ENCODE results near the gene PIKFYVE. TPM values are rescaled to one million over a fixed set of nuclear protein-coding genes. Genes with fewer than 3 reads are reported as not detected.

The PIKFYVE gene
- total RNA-seq, 1 experiment from 2014 or later = 27.2 TPM

DNA sequence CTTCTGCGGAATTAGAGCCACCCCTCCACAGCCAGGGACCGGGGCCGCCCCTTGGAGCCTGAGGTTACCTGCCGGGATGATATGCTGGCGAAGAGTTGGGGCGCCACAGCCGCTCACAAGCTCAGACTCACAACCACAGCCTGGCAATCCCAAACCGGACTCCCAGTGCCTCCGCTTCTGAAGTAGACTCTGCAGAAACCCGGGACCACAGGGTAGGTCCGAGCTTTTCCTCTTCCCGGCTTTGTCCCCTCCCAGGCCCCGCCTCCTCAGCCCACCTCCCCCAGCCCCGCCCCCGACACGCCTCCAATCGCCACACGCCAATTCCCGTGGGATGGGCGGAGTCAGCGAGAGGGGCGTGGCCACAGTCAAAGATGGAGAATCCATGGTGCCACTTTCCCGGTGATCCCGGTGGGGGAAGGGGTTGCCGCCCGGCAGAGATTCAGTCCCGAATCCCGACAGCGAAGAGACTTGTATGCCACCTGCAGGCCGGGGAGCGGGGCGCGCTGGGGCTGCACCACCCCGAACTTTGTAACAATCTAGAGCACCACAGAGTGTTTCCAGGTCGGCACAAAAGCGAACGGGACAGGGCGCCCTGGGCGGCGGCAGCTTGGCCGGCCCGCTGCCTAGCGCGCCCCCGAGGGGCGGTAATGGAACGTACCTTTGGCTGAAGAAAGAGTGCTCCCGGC, 11.0 kb upstream of the PIKFYVE start, which contains the start of gene IDH1:
Gene IDH1, minus strand, starts transcription at position 201 of the 686 bp plus-strand sequence. CDS start 3,520 bp downstream, outside the sequence.
- H3K4ac ChIP-seq (ENCODE audit: low read depth, low read length) = no peak within 1 kb of the TSS
- no peaks in the 10 kb centered on the region; the same call in 1 of the 2 replicates for H3K27me3 Mint-ChIP-seq (ENCODE audit: low read depth)
- peak within 1 kb of the TSS; percentile 89 for H3K9ac ChIP-seq (ENCODE audit: extremely low read depth, insufficient read length, low read length)
- H3K23ac ChIP-seq (ENCODE audit: insufficient read length, low read depth, low read length) = no peak within 1 kb of the TSS
- no peaks in the 10 kb centered on the region for H3K9me3 Mint-ChIP-seq
- H2BK12ac ChIP-seq (ENCODE audit: insufficient read length, low read depth, low read length) = no peak within 1 kb of the TSS
- H2BK15ac ChIP-seq (ENCODE audit: low read depth, low read length) = no peak within 1 kb of the TSS
- no peaks in the 10 kb centered on the region for H4K20me1 ChIP-seq (ENCODE audit: control insufficient read depth, insufficient read depth, insufficient read length)
- peak within 1 kb of the TSS; percentile 46 for H3K18ac ChIP-seq (ENCODE audit: insufficient read length, low read depth, low read length)
- H3K27me3 ChIP-seq (ENCODE audit: insufficient read depth, low read length) = no peaks in the 10 kb centered on the region
- no CpG with 5 or more reads among the region's 48 CpGs for WGBS (ENCODE audit: extremely low coverage, insufficient read length, low lambda C conversion rate)
- H3K56ac ChIP-seq (ENCODE audit: insufficient read length, low read depth, low read length) = no peak within 1 kb of the TSS
- H3T11ph ChIP-seq (ENCODE audit: low read length) = no peak within 1 kb of the TSS
- H2BK20ac ChIP-seq (ENCODE audit: low read depth, low read length, poor library complexity, severe bottlenecking) = no peak within 1 kb of the TSS
- peak within 1 kb of the TSS; percentile 28 for H3K27ac ChIP-seq (ENCODE audit: insufficient read length, low read depth, low read length)
- peak; percentile 96 for DNase-seq
- TF ChIP-seq, protein P1, sequence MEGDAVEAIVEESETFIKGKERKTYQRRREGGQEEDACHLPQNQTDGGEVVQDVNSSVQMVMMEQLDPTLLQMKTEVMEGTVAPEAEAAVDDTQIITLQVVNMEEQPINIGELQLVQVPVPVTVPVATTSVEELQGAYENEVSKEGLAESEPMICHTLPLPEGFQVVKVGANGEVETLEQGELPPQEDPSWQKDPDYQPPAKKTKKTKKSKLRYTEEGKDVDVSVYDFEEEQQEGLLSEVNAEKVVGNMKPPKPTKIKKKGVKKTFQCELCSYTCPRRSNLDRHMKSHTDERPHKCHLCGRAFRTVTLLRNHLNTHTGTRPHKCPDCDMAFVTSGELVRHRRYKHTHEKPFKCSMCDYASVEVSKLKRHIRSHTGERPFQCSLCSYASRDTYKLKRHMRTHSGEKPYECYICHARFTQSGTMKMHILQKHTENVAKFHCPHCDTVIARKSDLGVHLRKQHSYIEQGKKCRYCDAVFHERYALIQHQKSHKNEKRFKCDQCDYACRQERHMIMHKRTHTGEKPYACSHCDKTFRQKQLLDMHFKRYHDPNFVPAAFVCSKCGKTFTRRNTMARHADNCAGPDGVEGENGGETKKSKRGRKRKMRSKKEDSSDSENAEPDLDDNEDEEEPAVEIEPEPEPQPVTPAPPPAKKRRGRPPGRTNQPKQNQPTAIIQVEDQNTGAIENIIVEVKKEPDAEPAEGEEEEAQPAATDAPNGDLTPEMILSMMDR (conservative IDR thresholded peaks at IDR 0.05) = peak; percentile 72
- peaks cover 37 to 43% of the 10 kb centered on the region in 2 experiments for H3K4me1 Mint-ChIP-seq
- peaks cover 28 to 38% (median 33%) of the 10 kb centered on the region in 3 experiments; a peak in 6 of 7 replicates for H3K36me3 Mint-ChIP-seq (ENCODE audit: insufficient read depth in 1 of 3, low read depth in 3 of 3)
- H2BK5ac ChIP-seq (ENCODE audit: insufficient read length, low read length) = no peak within 1 kb of the TSS
- H3K4me3 Mint-ChIP-seq = peak within 1 kb of the TSS; percentile 97 to 99
- H3K27ac Mint-ChIP-seq = peak within 1 kb of the TSS; percentile 97 to 99 (median 98)
- H3K79me2 ChIP-seq (ENCODE audit: insufficient read depth, low read length) = peaks cover 11% of the 10 kb centered on the region; the same call in 1 of the 2 replicates
- H3K9me3 ChIP-seq (ENCODE audit: control insufficient read depth, low read depth, low read length) = no peaks in the 10 kb centered on the region
- peak within 1 kb of the TSS; percentile 46 for H3K14ac ChIP-seq (ENCODE audit: insufficient read depth, low read length)
- peaks cover 6% of the 10 kb centered on the region for H3K23me2 ChIP-seq (ENCODE audit: insufficient read length, low read depth, low read length, poor library complexity, severe bottlenecking)
- H2AFZ ChIP-seq (ENCODE audit: low read length) = no peak within 1 kb of the TSS
- H3K79me1 ChIP-seq (ENCODE audit: insufficient read depth, low read depth, low read length, poor library complexity, severe bottlenecking) = peaks cover 7% of the 10 kb centered on the region
- peak within 1 kb of the TSS; percentile 5 for H4K5ac ChIP-seq (ENCODE audit: insufficient read length, low read depth, low read length)
- H4K8ac ChIP-seq (replicated peaks; ENCODE audit: insufficient read length, low read depth, low read length) = no peak within 1 kb of the TSS
- no peak within 1 kb of the TSS for H2BK120ac ChIP-seq (ENCODE audit: low read depth, low read length, poor library complexity, severe bottlenecking)
- peak within 1 kb of the TSS; percentile 79 for H3K4me2 ChIP-seq (ENCODE audit: insufficient read depth, insufficient read length, low read length)
- H2AK5ac ChIP-seq (ENCODE audit: insufficient read length, low read length) = no peak within 1 kb of the TSS
- peaks cover 2% of the 10 kb centered on the region; the same call in 1 of the 2 replicates for H3K4me1 ChIP-seq (ENCODE audit: insufficient read depth, low read length)
- no peak within 1 kb of the TSS for H4K91ac ChIP-seq (ENCODE audit: insufficient read length, low read depth, low read length)
